ENCODE results near the gene CPNE6.

The CPNE6 gene

GRCh38 chr14:24066496-24067132 is 4.7 kb upstream of the CPNE6 start:
- DNase-seq (ENCODE audit: low read depth): no peak
- TF ChIP-seq, protein P1, sequence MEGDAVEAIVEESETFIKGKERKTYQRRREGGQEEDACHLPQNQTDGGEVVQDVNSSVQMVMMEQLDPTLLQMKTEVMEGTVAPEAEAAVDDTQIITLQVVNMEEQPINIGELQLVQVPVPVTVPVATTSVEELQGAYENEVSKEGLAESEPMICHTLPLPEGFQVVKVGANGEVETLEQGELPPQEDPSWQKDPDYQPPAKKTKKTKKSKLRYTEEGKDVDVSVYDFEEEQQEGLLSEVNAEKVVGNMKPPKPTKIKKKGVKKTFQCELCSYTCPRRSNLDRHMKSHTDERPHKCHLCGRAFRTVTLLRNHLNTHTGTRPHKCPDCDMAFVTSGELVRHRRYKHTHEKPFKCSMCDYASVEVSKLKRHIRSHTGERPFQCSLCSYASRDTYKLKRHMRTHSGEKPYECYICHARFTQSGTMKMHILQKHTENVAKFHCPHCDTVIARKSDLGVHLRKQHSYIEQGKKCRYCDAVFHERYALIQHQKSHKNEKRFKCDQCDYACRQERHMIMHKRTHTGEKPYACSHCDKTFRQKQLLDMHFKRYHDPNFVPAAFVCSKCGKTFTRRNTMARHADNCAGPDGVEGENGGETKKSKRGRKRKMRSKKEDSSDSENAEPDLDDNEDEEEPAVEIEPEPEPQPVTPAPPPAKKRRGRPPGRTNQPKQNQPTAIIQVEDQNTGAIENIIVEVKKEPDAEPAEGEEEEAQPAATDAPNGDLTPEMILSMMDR (IDR thresholded peaks at IDR 0.05; ENCODE audit: control insufficient read depth, insufficient read depth, low read depth, low read length, missing control alignments): no peak
- no peak overlapping the region for H3K4me3 ChIP-seq (ENCODE audit: control insufficient read depth, low read depth, low read length)

- TF ChIP-seq, protein P1 (IDR thresholded peaks at IDR 0.05; ENCODE audit: control insufficient read depth, insufficient read depth, low read depth, low read length, missing control alignments): no peak
- DNase-seq (ENCODE audit: low read depth): no peak
- H3K4me3 ChIP-seq (ENCODE audit: control insufficient read depth, low read depth, low read length): no peak overlapping the region
Measured at GRCh38 chr14:24067133-24068082, 4.0 kb upstream of the CPNE6 start.

- no peak overlapping the region for H3K4me3 ChIP-seq (ENCODE audit: control insufficient read depth, low read depth, low read length)
- TF ChIP-seq, protein P1 (IDR thresholded peaks at IDR 0.05; ENCODE audit: control insufficient read depth, insufficient read depth, low read depth, low read length, missing control alignments): no peak
- DNase-seq (ENCODE audit: low read depth): no peak
Measured at GRCh38 chr14:24068711-24069410, 2.5 kb upstream of the CPNE6 start.

- no peak for DNase-seq (ENCODE audit: low read depth)
- H3K4me3 ChIP-seq (ENCODE audit: control insufficient read depth, low read depth, low read length): no peak overlapping the region
- TF ChIP-seq, protein P1 (IDR thresholded peaks at IDR 0.05; ENCODE audit: control insufficient read depth, insufficient read depth, low read depth, low read length, missing control alignments): no peak
Measured at GRCh38 chr14:24069411-24069735, 2.0 kb upstream of the CPNE6 start.

DNA sequence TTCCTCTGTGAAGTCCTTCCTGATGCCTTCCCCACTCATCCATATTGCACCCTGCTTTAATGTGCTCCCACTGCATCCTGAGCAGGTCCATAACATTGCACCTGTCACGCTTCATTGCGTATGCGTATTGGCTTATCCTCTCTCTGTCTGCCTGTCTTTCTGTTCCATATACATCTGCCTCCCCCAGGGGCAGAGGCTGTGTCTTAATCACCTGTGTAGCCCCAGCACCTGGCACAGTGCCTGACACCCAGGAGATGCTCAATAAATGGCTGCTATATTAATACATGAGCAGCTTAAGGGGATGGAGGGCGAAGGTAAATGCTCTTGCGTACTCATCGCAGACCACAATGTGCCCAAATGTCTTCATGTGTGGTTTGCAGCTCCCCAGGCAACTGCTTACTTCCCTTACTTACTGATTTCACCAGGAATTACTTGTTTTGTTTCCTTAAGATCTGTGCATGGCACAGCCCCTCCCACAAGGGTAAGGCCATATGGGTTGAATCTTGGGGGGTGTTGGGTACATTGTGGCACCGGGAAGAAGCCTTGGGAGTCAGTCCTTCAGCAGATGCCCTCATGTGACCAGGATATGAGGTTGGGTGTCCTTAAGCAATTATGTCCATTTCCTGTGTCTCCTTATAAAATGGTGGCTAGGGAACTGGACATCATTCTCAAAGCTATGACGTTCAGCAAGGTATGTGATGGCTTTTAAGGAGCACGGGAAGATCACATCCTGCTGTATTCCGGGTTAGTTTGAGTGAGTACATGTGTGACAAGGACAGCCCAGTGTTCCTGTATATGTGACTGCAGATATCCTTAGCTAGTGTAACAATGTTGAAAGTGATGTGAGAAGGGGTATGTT is 848 bp upstream of the CPNE6 start:
- H3K4me3 ChIP-seq (ENCODE audit: control insufficient read depth, low read depth, low read length): no peak overlapping the region
- TF ChIP-seq, protein P1 (IDR thresholded peaks at IDR 0.05; ENCODE audit: control insufficient read depth, insufficient read depth, low read depth, low read length, missing control alignments): no peak
- DNase-seq (ENCODE audit: low read depth): no peak

Measured in AG09309 (cell line).